ENCODE measurements around the gene WIF1.

- TF ChIP-seq CTCF (IDR thresholded peaks at IDR 0.05) (no peak), POLR2A (IDR thresholded peaks at IDR 0.05) (no peak)
Measured at GRCh38 chr12:65039301-65039700, 81.8 kb downstream of the WIF1 start.

Data from uterus (tissue), 2 donors.